HG03354 (cell line): ENCODE data around the gene DYNC1H1.
"Not testable (repeated sequence)": the region's sequence is repeated elsewhere in the genome, so short reads cannot be mapped to it uniquely, and the experiment has no call there.

Experiments
- ATAC-seq: cut with Tn5 transposase; IDR thresholded peaks from one replicate; pipeline ENCODE4 v1.9.1; 2021; ENCODE audit warnings: mild to moderate bottlenecking; ENCODE audit not compliant: unreplicated experiment, poor library complexity, severe bottlenecking

The DYNC1H1 gene

GRCh38 chr14:102050026-102050405, 85.6 kb downstream of the DYNC1H1 start:
- no peak for ATAC-seq

- no peak for ATAC-seq
These were observed 86.3 kb downstream of the DYNC1H1 start for GRCh38 chr14:102050625-102051024.

- no peak for ATAC-seq
These were observed 88.1 kb downstream of the DYNC1H1 start for GRCh38 chr14:102052522-102052921.

GRCh38 chr14:102055181-102055901, 91.0 kb downstream of the DYNC1H1 start:
- ATAC-seq = no peak

- no peak for ATAC-seq
These were observed 92.5 kb downstream of the DYNC1H1 start for GRCh38 chr14:102056694-102057442.

- no peak for ATAC-seq
These were observed 93.2 kb downstream of the DYNC1H1 start for GRCh38 chr14:102057480-102058114.

- no peak for ATAC-seq
These were observed 93.8 kb downstream of the DYNC1H1 start for GRCh38 chr14:102058146-102058545.

- ATAC-seq = no peak
These were observed 94.6 kb downstream of the DYNC1H1 start for GRCh38 chr14:102058961-102059360.

GRCh38 chr14:102063109-102063807, 98.9 kb downstream of the DYNC1H1 start:
- no peak for ATAC-seq

GRCh38 chr14:102063808-102064429, 99.5 kb downstream of the DYNC1H1 start:
- no peak for ATAC-seq

- ATAC-seq = not testable (repeated sequence)
These were observed 100.2 kb downstream of the DYNC1H1 start for GRCh38 chr14:102064590-102064989.

GRCh38 chr14:102066041-102066451, 101.7 kb downstream of the DYNC1H1 start:
- no peak for ATAC-seq

- no peak for ATAC-seq
These were observed 107.1 kb downstream of the DYNC1H1 start for GRCh38 chr14:102071283-102071998.

- ATAC-seq = no peak
These were observed 110.1 kb downstream of the DYNC1H1 start for GRCh38 chr14:102074415-102074964.

GRCh38 chr14:102075155-102075554, 110.8 kb downstream of the DYNC1H1 start:
- no peak for ATAC-seq

- no peak for ATAC-seq
These were observed 113.0 kb downstream of the DYNC1H1 start for GRCh38 chr14:102077382-102077709.

GRCh38 chr14:102078361-102078791, 114.0 kb downstream of the DYNC1H1 start:
- not testable (repeated sequence) for ATAC-seq

- ATAC-seq = no peak
These were observed 114.7 kb downstream of the DYNC1H1 start for GRCh38 chr14:102078831-102079699.
